H1 (cell line): Measurements from ENCODE around the gene TMEM39B. TPM values are rescaled to one million over a fixed set of nuclear protein-coding genes. Genes with fewer than 3 reads are reported as not detected.

Source experiments
- CTCF ChIA-PET: fragments of 300-600 bp; sonication (Branson Sonifier 250); formaldehyde crosslinking; loops from one replicate; lab custom pipeline; 2021; ENCODE audit not compliant: partially characterized antibody; lab: Charles Lee
- POLR2A ChIA-PET: fragments of 300-600 bp; sonication (Branson Sonifier 250); formaldehyde crosslinking; loops from one replicate; lab custom pipeline; 2021; ENCODE audit warnings: inconsistent platforms; ENCODE audit not compliant: partially characterized antibody; lab: Charles Lee
- DNase-seq, 2 experiments: peaks; one replicate each; pipeline versions ENCODE4 v3.0.0 to v3.0.0-alpha.2; 2010 to 2022; ENCODE audit warnings: low spot score in 2 of 2, low read depth in 1 of 2, mixed read lengths in 1 of 2
- FAIRE-seq: peaks from 2 replicates; lab custom pipeline; 2011; peaks lifted over from hg19 to GRCh38; lab: Jason Lieb, UNC
- H2AFZ ChIP-seq: 2 replicates; pipeline ENCODE4 v1.8.1; 2012; ENCODE audit warnings: low read length, inconsistent platforms
- H2AK5ac ChIP-seq: 2 replicates; pipeline ENCODE4 v1.6.1; 2013; ENCODE audit warnings: low read depth, low read length
- H2BK120ac ChIP-seq: replicated peaks from 2 replicates; pipeline ENCODE3; 2013; ENCODE audit warnings: low read depth, low read length, inconsistent platforms
- H2BK12ac ChIP-seq: 2 replicates; pipeline ENCODE4 v1.6.1; 2013; ENCODE audit warnings: low read depth, low read length
- H2BK15ac ChIP-seq: 2 replicates; pipeline ENCODE4 v1.6.1; 2013; ENCODE audit warnings: low read length
- H2BK20ac ChIP-seq: 2 replicates; pipeline ENCODE4 v1.6.1; 2013; ENCODE audit warnings: low read length
- H2BK5ac ChIP-seq: 2 replicates; pipeline ENCODE4 v1.6.1; 2013; ENCODE audit warnings: low read depth, low read length
- H3K14ac ChIP-seq: 2 replicates; pipeline ENCODE4 v1.6.1; 2013; ENCODE audit warnings: inconsistent platforms; ENCODE audit not compliant: insufficient read length
- H3K18ac ChIP-seq: 2 replicates; pipeline ENCODE4 v1.6.1; 2013; ENCODE audit warnings: low read length; ENCODE audit errors: extremely low read depth
- H3K23ac ChIP-seq: 2 replicates; pipeline ENCODE4 v1.6.1; 2013; ENCODE audit warnings: inconsistent platforms; ENCODE audit not compliant: insufficient read length
- H3K23me2 ChIP-seq: 2 replicates; pipeline ENCODE4 v1.6.1; 2013; ENCODE audit warnings: low read depth, low read length
- H3K27ac ChIP-seq: 2 replicates; pipeline ENCODE4 v1.6.1; 2011; ENCODE audit warnings: low read depth, low read length, inconsistent platforms
- H3K27me3 ChIP-seq, 4 experiments: replicated peaks in 1 of 4; 1 replicate in 1 of 4; 2 replicates in 3 of 4; pipeline versions ENCODE4 v1.6.1 to v1.8.1; 2011 to 2013; ENCODE audit warnings: low read length in 3 of 4, mild to moderate bottlenecking in 3 of 4, inconsistent platforms in 2 of 4, mixed read lengths in 2 of 4, moderate library complexity in 1 of 4; ENCODE audit not compliant: control insufficient read depth in 3 of 4, insufficient read depth in 3 of 4; ENCODE audit errors: extremely low read depth in 1 of 4
- H3K36me3 ChIP-seq, 4 experiments: 2 replicates each; pipeline versions ENCODE4 v1.6.1 to v1.8.1; 2011 to 2013; ENCODE audit warnings: mild to moderate bottlenecking in 4 of 4, low read length in 3 of 4, moderate library complexity in 2 of 4, control low read depth in 1 of 4, inconsistent platforms in 1 of 4; ENCODE audit not compliant: insufficient read depth in 4 of 4, control insufficient read depth in 2 of 4
- H3K4ac ChIP-seq: replicated peaks from 2 replicates; pipeline ENCODE3; 2013; ENCODE audit warnings: low read length, low read depth, mixed read lengths, inconsistent platforms; ENCODE audit not compliant: insufficient read length
- H3K4me1 ChIP-seq, 4 experiments: replicated peaks in 1 of 4; 1 replicate in 1 of 4; 2 replicates in 3 of 4; pipeline versions ENCODE4 v1.6.1 to v1.8.1; 2011 to 2013; ENCODE audit warnings: low read length in 3 of 4, inconsistent platforms in 2 of 4, mixed read lengths in 1 of 4; ENCODE audit not compliant: insufficient read depth in 4 of 4, control insufficient read depth in 3 of 4
- H3K4me2 ChIP-seq, 2 experiments: 2 replicates each; pipeline versions ENCODE4 v1.6.1 to v1.8.1; 2011 to 2013; ENCODE audit warnings: low read depth in 2 of 2, low read length in 2 of 2, control low read depth in 1 of 2, inconsistent platforms in 1 of 2, mild to moderate bottlenecking in 1 of 2; ENCODE audit not compliant: insufficient read depth in 1 of 2
- H3K4me3 ChIP-seq, 4 experiments: fragments of 200-600, 300-600 bp in 1 of 4; sonication (generic), shearing (Covaris generic), sonication (Bioruptor Twin) in 1 of 4; 2 replicates each; pipeline versions ENCODE4 v1.5.1 to v1.8.1; 2011 to 2016; ENCODE audit warnings: low read length in 4 of 4, low read depth in 3 of 4, control low read depth in 2 of 4, inconsistent platforms in 2 of 4, mild to moderate bottlenecking in 2 of 4, mixed read lengths in 1 of 4, moderate library complexity in 1 of 4; ENCODE audit not compliant: insufficient read depth in 2 of 4; ENCODE audit errors: extremely low read depth in 1 of 4
- H3K56ac ChIP-seq: replicated peaks from 2 replicates; pipeline ENCODE3; 2013; ENCODE audit warnings: low read depth, mild to moderate bottlenecking, mixed read lengths, low read length, inconsistent platforms; ENCODE audit not compliant: insufficient read length
- H3K79me1 ChIP-seq: 2 replicates; pipeline ENCODE4 v1.6.1; 2013; ENCODE audit warnings: low read depth, low read length, control low read depth
- H3K79me2 ChIP-seq, 2 experiments: 2 replicates each; pipeline versions ENCODE4 v1.6.1 to v1.8.1; 2012 to 2013; ENCODE audit warnings: low read length in 2 of 2, mild to moderate bottlenecking in 2 of 2, inconsistent platforms in 1 of 2; ENCODE audit not compliant: insufficient read depth in 2 of 2, control insufficient read depth in 1 of 2
- H3K9ac ChIP-seq, 4 experiments: replicated peaks in 1 of 4; 1 replicate in 1 of 4; 2 replicates in 3 of 4; pipeline versions ENCODE4 v1.6.1 to v1.8.1; 2011 to 2013; ENCODE audit warnings: low read depth in 3 of 4, low read length in 3 of 4, control low read depth in 2 of 4, mild to moderate bottlenecking in 2 of 4, moderate library complexity in 2 of 4, inconsistent platforms in 1 of 4; ENCODE audit errors: extremely low read depth in 1 of 4
- H3K9me3 ChIP-seq, 2 experiments: 2 replicates each; pipeline versions ENCODE4 v1.6.1 to v1.8.1; 2012 to 2013; ENCODE audit warnings: mild to moderate bottlenecking in 2 of 2, moderate library complexity in 2 of 2, control low read depth in 1 of 2, inconsistent platforms in 1 of 2, low read depth in 1 of 2, low read length in 1 of 2, mixed read lengths in 1 of 2; ENCODE audit not compliant: insufficient read depth in 2 of 2
- H4K20me1 ChIP-seq, 2 experiments: replicated peaks in 1 of 2; 2 replicates each; pipeline versions ENCODE3 to v1.8.1; 2011 to 2013; ENCODE audit warnings: inconsistent platforms in 2 of 2, low read length in 2 of 2, mild to moderate bottlenecking in 1 of 2; ENCODE audit not compliant: insufficient read depth in 2 of 2, control insufficient read depth in 1 of 2
- H4K5ac ChIP-seq: 2 replicates; pipeline ENCODE4 v1.6.1; 2013; ENCODE audit warnings: low read length, low read depth, mixed read lengths, inconsistent platforms; ENCODE audit not compliant: insufficient read length
- H4K8ac ChIP-seq: 2 replicates; pipeline ENCODE4 v1.8.0; 2013; ENCODE audit warnings: mild to moderate bottlenecking, moderate library complexity, low read length, inconsistent platforms; ENCODE audit not compliant: insufficient read depth; ENCODE audit errors: extremely low read depth
- H4K91ac ChIP-seq: replicated peaks from 2 replicates; pipeline ENCODE3; 2013; ENCODE audit warnings: low read length, mixed read lengths, inconsistent platforms; ENCODE audit not compliant: insufficient read length
- BRCA1 ChIP-seq: IDR thresholded peaks from 2 replicates; pipeline ENCODE4 v1.6.1; 2012; ENCODE audit warnings: low read depth, low read length, improper control_type of control experiment
- WGBS, 2 experiments: shearing (Covaris generic) in 1 of 2; methylation state at CpG; one replicate each; pipeline versions ENCODE4 v1.1.6 to v1.1.7; 2013 to 2015; ENCODE audit warnings: low lambda C conversion rate in 2 of 2, mixed read lengths in 2 of 2, inconsistent platforms in 1 of 2, low coverage in 1 of 2, missing lambda C conversion rate in 1 of 2; ENCODE audit not compliant: insufficient replicate concordance in 2 of 2, insufficient coverage in 1 of 2, insufficient read length in 1 of 2; ENCODE audit errors: extremely low coverage in 1 of 2, missing lambda C conversion rate in 1 of 2; 5-methylcytosine and 5-hydroxymethylcytosine counted together
- polyA plus RNA-seq, 7 experiments: library from polyadenylated mRNA; depleted of rRNA in 3 of 7; stranded (reverse) in 5 of 7; unstranded in 2 of 7; fragments of >200 nt in 5 of 7; fragments of 200-250 nt in 2 of 7; gene quantifications; 1 replicate in 5 of 7; 2 replicates in 1 of 7; 4 replicates in 1 of 7; pipeline versions ENCODE4 v1.2.1 to v1.2.3, GENCODE V29; 2011 to 2013; ENCODE audit warnings: missing spikeins in 2 of 7, mixed read lengths in 2 of 7
- total RNA-seq: library from RNA; stranded (reverse); fragmentation: NEBNext Ultra II Directional; extraction: Animal tissue kit (Norgen Biotek cat#: 25700); gene quantifications from 2 replicates; pipeline ENCODE4 v1.2.1, GENCODE V29; 2021
- TF ChIP-seq, protein P1 (sequence below): IDR thresholded peaks from 2 replicates; pipeline ENCODE4 v1.6.1; 2012; ENCODE audit warnings: inconsistent platforms
- TF ChIP-seq, protein P2 (sequence below), 3 experiments: IDR thresholded peaks; 1 replicate in 2 of 3; 2 replicates in 1 of 3; pipeline versions ENCODE4 v1.5.1 to v1.6.1; 2011; ENCODE audit warnings: low read length in 3 of 3, mild to moderate bottlenecking in 3 of 3, inconsistent platforms in 2 of 3, low read depth in 1 of 3, moderate library complexity in 1 of 3; ENCODE audit not compliant: insufficient read depth in 1 of 3; ENCODE audit errors: control extremely low read depth in 1 of 3

TMEM39B gene
- total and polyA plus RNA-seq, 2 of the 8 experiments (the other 6 are each of a cell fraction or from before 2014, with no cell fraction given), result 25.3 to 32.7 TPM

DNA sequence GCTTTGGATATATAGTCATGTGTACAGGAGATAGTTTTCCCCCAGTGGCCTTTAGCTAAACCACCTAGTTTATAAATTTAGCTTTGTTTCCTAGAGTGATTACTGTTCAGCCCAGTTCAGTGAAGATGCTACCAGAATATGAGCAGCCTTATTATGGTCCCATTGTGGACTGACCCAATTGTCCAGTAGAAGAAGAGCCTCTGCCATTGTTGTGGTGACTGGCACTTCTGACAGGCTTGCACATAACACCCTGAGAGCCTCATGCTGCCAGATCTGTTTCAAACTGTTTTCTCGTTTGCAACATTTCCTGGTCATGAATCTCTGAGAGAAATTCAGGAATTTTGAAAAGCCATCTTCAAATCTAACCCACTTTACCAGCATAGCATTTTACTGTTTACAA lies 55.7 kb downstream of the TMEM39B start:
- Histone ChIP-seq H3K23me2 (no peaks in the 10 kb centered on the region), H4K20me1 (peaks cover 0 to 2% of the 10 kb centered on the region in 2 experiments), H2BK5ac (no peak overlapping the region), H3K23ac (no peak overlapping the region), H3K4me2 (no peak overlapping the region), H4K8ac (no peak overlapping the region), H2BK12ac (no peak overlapping the region), H2AK5ac (no peak overlapping the region), H4K5ac (no peak overlapping the region), H3K27me3 (no peaks in the 10 kb centered on the region), H3K9me3 (no peaks in the 10 kb centered on the region), H3K36me3 (no peaks in the 10 kb centered on the region), H2AFZ (no peak overlapping the region), H3K14ac (no peak overlapping the region), H3K79me1 (no peaks in the 10 kb centered on the region; the same call in 1 of the 2 replicates), H2BK120ac (no peak overlapping the region), H4K91ac (no peak overlapping the region), H2BK20ac (no peak overlapping the region), H3K4me3 (no peak overlapping the region), H3K4me1 (peaks cover 0 to 3% (median 0%) of the 10 kb centered on the region in 4 experiments; a peak in 3 of 7 replicates), H3K9ac (no peak overlapping the region), H3K56ac (no peak overlapping the region), H3K4ac (no peak overlapping the region), H3K27ac (no peak overlapping the region), H2BK15ac (no peak overlapping the region), H3K79me2 (peaks cover 0 to 60% of the 10 kb centered on the region in 2 experiments; a peak in 3 of 4 replicates), H3K18ac (no peak overlapping the region)
- DNase-seq, result no peak
- ChIA-PET CTCF (interaction anchor here (0.6 to 2.3 kb wide), 11 partner anchors 11 to 87 kb away, joined by 3 to 8 read pairs (median 4); no protein-coding TSS in a partner anchor), POLR2A (interaction anchor here (1.0 to 2.2 kb wide), 7 partner anchors 10 to 203 kb away, joined by 3 to 7 read pairs (median 3); partner anchors contain the start of genes KPNA6 and TXLNA)
- WGBS, 2 experiments, result 88% methylated on average over 1 of the region's 1 CpG; no CpG with 5 or more reads in 1 of the 2 experiments
- FAIRE-seq, result no peak
- TF ChIP-seq, protein P1, sequence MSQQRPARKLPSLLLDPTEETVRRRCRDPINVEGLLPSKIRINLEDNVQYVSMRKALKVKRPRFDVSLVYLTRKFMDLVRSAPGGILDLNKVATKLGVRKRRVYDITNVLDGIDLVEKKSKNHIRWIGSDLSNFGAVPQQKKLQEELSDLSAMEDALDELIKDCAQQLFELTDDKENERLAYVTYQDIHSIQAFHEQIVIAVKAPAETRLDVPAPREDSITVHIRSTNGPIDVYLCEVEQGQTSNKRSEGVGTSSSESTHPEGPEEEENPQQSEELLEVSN, result no peak
- TF ChIP-seq, protein P2, sequence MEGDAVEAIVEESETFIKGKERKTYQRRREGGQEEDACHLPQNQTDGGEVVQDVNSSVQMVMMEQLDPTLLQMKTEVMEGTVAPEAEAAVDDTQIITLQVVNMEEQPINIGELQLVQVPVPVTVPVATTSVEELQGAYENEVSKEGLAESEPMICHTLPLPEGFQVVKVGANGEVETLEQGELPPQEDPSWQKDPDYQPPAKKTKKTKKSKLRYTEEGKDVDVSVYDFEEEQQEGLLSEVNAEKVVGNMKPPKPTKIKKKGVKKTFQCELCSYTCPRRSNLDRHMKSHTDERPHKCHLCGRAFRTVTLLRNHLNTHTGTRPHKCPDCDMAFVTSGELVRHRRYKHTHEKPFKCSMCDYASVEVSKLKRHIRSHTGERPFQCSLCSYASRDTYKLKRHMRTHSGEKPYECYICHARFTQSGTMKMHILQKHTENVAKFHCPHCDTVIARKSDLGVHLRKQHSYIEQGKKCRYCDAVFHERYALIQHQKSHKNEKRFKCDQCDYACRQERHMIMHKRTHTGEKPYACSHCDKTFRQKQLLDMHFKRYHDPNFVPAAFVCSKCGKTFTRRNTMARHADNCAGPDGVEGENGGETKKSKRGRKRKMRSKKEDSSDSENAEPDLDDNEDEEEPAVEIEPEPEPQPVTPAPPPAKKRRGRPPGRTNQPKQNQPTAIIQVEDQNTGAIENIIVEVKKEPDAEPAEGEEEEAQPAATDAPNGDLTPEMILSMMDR (IDR thresholded peaks at IDR 0.05; ENCODE audit: control extremely low read depth in 1 of 3, insufficient read depth in 1 of 3, low read depth in 1 of 3, low read length in 3 of 3), result no peak
- no peak for TF ChIP-seq BRCA1
